HT1080 (cell line): ENCODE data around the gene ABAT. TPM values are rescaled to one million over a fixed set of nuclear protein-coding genes. Genes with fewer than 3 reads are reported as not detected.
A peak's percentile ranks its signal among the peaks of the same experiment; 100 is the strongest.

ENCODE experiments used
- DNase-seq: peaks from one replicate; pipeline ENCODE4 v3.0.0-alpha.2; 2015; ENCODE audit warnings: low read depth
- small RNA-seq: library from RNA; depleted of rRNA; stranded (forward); fragments of <200 nt; gene quantifications from one replicate; pipeline ENCODE3, GENCODE V24; 2014
- total RNA-seq: library from RNA; depleted of rRNA; stranded (reverse); fragments of >200 nt; shearing (Covaris generic); gene quantifications from 2 replicates; pipeline ENCODE4 v1.2.3, GENCODE V29; 2014; rRNA removed

ABAT gene
- total RNA-seq, 1 experiment from 2014 or later, result not detected

GRCh38 chr16:8808613-8809353 lies 134.4 kb downstream of the ABAT start:
- no peak for DNase-seq

- no peak for DNase-seq
These were observed 137.9 kb downstream of the ABAT start for GRCh38 chr16:8812162-8812843.

DNA sequence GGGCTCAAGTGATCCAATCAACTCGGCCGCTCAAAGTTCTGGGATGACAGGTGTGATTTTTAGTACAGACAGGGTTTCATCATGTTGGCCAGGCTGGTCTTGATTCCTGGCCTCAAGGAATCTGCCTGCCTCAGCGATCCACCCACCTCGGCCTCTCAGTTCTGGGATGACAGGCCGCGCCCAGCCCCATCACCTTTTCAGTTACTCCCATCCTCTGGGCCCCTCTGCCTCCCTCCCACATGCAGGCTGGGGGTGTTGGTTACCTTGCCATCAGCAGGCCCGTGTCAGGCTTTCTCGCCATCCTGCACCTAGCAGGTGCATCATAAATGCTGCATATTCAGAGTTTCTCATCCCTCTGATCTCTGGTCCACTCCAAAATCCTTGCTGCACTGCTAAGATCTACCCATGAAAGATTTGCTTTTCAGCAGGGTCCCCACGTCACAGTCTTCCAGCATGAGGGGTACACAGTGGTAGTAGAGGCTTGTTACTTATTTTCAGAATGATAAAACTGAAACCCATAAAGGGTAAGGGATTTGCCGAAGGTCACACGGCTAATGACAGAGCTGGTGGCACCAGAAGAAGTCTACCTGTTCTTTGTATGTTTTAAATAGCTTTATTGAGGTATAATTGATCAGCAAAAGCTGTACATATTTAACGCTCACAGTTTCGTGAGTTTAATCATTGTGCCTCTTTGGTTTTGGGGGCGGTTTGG lies 139.8 kb downstream of the ABAT start:
- no peak for DNase-seq

- DNase-seq, result no peak
These were observed 142.7 kb downstream of the ABAT start for GRCh38 chr16:8816967-8817655.

- DNase-seq, result no peak
These were observed 144.3 kb downstream of the ABAT start for GRCh38 chr16:8818504-8819270.

GRCh38 chr16:8819411-8820034 lies 145.1 kb downstream of the ABAT start:
- DNase-seq, result no peak

DNA sequence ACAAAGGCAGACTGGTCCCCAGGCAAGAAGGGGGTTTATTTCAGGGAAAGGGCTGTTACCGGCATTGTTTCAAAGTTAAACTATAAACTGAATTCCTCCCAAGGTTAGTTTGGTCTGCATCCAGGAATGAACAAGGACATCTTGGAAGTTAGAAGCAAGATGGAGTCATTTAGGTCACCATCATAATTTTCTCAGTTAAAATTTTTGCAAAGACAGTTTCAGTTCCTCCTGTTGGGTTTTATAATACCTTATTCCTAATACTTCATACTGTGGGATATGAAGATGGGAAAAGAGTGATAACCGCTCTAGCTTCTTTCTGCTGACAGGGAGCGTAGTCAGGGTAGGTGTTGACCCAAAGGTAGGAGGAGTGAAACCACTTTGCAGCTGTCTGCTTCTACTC lies 148.0 kb downstream of the ABAT start:
- no peak for DNase-seq

- no peak for DNase-seq
These were observed 152.0 kb downstream of the ABAT start for GRCh38 chr16:8826278-8826879.

DNA sequence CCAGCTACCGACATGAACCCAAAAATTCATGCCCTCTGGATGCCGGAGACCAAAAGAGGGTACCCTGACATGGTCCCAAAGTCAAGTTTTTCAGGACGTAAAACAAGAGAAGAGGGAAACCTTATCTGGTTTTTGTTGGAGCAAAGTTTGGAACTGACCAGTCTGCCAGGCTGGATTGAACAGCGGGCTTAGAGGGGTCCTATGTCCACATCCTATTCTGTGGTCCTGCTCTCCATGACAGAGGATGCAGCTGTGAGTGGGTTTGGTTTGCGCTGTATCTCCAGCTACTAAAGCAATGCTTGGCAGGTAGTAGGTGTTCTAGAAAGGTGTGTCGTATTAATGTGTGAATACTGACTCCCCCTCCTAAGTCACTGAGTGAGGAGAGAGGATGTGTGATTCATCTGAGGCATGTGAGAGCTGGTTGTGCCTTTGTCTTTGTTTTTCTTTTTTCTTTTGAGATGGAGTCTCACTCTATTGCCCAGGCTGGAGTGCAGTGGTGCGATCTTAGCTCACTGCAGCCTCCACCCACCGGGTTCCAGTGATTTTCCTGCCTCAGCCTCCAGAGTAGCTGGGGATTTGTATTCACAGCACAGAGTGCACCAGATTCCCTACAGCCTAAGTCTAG lies 154.2 kb downstream of the ABAT start:
- DNase-seq, result peak; percentile 66

DNA sequence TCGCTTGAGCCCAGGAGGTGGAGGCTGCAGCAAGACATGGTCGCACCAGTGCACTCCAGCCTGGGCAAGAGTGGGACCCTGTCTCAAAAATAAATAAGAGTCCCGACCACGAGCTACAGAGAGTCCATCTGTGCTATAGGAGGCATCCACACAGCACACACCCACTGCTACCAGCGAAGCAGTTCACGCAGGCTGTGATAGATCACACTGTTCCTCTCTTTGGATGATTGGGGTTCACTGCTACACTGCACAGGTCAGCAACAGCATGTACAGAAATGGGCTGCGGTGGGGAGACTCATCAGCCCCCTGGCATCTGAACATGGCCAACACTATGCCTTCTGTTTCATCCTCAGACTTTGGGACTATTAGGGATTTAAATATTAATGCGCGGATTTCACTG lies 157.0 kb downstream of the ABAT start:
- no peak for DNase-seq

DNA sequence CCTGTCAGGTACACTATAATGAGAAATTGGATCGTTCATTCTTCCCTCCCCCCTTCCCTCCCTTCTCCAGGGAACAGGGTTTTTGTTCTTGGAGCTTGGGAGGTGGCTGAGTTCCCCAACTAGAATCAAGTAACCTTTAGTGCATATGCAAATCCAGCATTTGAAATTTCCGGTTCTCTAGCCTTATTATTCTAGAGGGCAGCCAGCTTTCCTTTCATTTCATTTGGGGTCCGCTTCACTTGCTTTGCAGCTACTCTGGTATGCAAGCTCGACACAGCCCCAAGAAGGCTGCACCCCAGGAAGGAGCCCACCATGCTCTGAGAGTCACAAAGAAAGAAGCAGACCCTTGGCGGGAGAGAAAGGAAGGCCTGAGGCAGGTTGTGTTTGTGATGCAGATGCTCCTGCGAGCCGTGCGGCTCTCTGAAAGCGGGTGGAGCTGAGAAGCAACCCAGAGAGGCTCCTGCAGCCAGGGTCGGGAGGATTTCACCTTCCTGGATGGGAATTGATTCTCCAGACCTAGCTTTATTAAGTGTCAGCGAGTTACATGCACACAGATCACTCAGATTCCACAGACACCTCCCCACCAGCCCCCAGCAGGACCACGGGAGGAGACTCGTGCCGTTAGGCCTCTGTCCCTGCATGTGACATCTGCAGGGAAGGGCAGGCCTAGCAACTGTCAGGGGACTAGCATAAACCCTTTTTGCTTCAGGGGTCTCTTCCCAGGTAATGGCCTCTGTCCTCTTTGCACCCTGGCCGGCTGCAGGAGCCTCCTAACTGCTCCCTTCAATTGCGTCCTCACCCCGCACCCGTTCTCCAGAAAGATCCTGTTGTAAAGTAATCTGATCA lies 157.7 kb downstream of the ABAT start:
- DNase-seq, result no peak

GRCh38 chr16:8832717-8833105 lies 158.3 kb downstream of the ABAT start:
- DNase-seq, result no peak

Small RNA genes lying within 50 kb of the gene (small RNA-seq; reads per million reads assigned to genes)
- gene AC007224.1, result not detected
- not detected for gene RN7SL743P
- gene RNU7-63P, result not detected

Other genes with a start within 250 kb of the ABAT start
- gene TMEM114, start 84.1 kb upstream of the ABAT start, total RNA-seq, result not detected in 2 replicates
- gene METTL22, start 52.9 kb upstream of the ABAT start, total RNA-seq, result 17.0 and 25.8 TPM in 2 replicates
- gene TMEM186, start 123.0 kb downstream of the ABAT start, total RNA-seq, result 8.7 and 10.3 TPM in 2 replicates
- gene PMM2, start 123.2 kb downstream of the ABAT start, total RNA-seq, result 46.9 and 61.5 TPM in 2 replicates
- gene CARHSP1, start 194.4 kb downstream of the ABAT start, total RNA-seq, result 114 and 126 TPM in 2 replicates
- not detected in 2 replicates for gene LITAFD, start 207.7 kb downstream of the ABAT start, total RNA-seq